GM18873 (cell line): Measurements from ENCODE around the gene TBPL1.
"Not testable (repeated sequence)": the region's sequence is repeated elsewhere in the genome, so short reads cannot be mapped to it uniquely, and the experiment has no call there.

Source experiments
- ATAC-seq: cut with Tn5 transposase; IDR thresholded peaks from one replicate; pipeline ENCODE4 v1.9.1; 2021; ENCODE audit warnings: mild to moderate bottlenecking, moderate library complexity, moderate number of reproducible peaks; ENCODE audit not compliant: unreplicated experiment, low FRiP score

Gene TBPL1

DNA sequence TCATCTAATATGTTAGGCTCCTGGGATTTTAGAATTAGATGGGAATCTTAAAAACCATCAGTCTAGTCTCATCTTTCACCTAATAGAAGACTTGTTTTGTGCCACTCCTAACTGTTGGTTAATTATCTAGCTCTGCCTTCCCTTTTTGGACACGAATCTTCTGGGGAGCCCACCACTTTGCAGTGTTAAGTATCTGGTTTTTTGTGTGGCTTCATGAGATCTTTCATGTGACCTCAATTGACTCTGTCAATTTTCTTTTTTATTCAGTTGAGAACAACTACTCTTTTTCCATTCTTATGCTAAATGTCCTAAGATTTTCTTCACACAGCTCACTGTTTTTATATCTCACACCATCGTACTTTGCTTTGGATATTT lies 16.9 kb downstream of the TBPL1 start:
- ATAC-seq, result no peak

DNA sequence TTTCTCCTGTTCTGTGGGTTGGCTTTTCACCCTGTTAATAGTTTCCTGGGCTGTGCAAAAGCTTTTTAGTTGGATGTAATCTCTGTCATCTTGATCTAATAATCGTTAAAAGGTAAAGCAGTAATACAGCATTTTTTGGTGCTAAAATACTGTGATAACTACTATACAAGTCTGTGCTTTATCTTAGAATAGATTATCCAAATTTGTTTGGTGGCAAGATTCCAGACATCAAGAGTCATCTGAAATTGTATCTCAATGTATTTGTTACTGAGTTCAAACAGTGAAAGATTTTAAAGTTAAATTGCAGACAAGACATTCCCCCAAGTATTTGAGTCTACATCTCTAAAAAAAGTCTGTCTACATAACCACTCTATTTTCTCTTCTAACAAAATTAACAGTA lies 18.8 kb downstream of the TBPL1 start:
- ATAC-seq, result no peak

DNA sequence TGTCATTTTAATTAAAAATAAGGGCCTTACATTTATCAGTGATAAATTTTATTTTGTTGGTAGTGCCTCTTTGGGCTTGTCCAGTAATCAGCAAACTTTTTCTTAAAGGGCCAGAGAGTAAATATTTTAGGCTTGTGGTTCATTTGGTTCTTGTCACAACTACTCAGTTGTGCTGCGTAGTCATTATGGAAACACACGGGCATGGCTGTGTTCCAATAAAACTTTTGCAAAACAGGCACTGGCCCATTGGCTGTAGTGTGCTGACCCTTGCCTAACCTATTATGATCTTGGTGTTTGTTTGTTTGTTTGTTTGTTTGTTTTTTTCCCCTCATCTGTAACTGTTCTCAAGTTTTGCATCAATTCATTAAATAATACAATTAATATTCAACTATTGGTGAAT lies 19.4 kb downstream of the TBPL1 start:
- ATAC-seq, result no peak

- no peak for ATAC-seq
Observed at GRCh38 chr6:133973109-133973971, 20.3 kb downstream of the TBPL1 start.

DNA sequence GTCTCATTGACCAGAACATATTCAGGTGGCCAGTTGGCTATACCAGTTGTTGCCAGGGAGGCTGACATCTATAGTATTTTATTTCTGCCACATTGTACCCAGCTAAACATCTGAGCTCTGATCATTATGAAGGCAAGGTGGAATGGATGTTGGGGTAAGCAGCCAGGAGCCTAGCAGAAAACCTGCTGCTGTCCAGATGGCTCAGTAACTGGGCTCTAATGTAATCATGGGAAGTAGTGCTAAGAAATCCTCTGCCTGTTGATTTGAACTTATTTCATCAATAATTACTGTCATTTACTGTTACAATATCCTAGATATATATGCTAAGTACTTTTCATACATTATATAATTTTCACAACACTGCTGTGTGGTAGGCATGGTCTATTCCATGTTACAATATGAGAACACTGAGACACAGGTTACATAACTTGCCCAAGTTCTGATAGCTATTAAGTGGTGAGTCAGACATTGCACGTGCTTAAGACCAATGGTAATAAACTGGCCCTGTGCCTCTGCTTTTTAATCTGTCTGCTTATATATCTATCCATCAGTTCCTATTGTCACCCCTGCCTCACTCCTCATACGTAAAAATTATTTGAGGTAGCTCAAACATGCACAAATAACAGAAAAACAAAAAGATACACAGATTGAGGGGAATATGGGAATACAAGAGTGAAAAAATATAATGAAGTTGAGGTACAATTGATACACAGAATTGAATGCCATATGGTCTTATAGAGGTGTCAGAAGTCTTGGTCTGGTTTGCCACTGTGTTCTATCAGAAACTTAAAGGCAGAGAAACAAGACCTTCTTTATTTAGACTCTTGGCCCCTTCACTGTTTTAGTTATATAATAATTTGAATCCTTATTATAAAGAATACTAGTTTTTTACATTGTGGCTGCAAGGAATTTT lies 25.2 kb downstream of the TBPL1 start:
- ATAC-seq, result no peak

DNA sequence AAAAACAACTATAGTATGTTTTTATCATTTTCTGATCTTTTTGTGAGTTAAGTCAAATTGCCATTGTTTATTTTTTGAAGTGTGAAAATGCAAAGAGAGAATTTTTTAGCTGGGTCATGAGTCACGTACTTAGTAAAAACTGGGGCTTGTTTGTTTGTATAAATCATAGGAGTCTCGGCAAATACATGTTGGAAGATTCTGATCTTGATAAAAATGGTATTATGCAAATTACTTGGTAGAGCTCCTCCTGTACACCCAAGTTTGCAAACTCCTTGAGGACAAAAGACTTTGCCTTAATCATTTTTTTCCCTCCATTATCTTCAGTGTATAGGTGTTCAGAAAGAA lies 25.8 kb downstream of the TBPL1 start:
- no peak for ATAC-seq

GRCh38 chr6:133979269-133979963 lies 26.4 kb downstream of the TBPL1 start:
- ATAC-seq, result not testable (repeated sequence)

- ATAC-seq, result no peak
Observed at GRCh38 chr6:133980168-133980567, 27.1 kb downstream of the TBPL1 start.

GRCh38 chr6:133983099-133983939 lies 30.3 kb downstream of the TBPL1 start:
- no peak for ATAC-seq

GRCh38 chr6:133985970-133986369 lies 32.9 kb downstream of the TBPL1 start:
- ATAC-seq, result no peak

DNA sequence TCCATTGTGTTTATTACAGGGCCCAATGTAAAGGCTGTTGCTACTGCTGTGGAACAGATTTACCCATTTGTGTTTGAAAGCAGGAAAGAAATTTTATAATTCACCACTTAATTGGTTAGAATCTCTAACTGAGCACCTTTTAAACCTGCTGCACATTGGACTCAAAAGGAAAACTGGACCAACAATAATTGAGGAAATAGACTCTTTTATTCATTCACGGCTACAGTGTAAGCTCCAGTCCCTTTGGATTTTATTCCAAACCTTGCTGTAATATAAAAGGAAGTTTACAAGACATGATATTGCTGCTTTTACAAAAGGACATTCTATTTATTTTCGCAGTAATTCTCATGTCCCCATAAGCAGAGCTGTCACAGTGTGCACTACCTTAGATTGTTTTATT lies 33.9 kb downstream of the TBPL1 start:
- ATAC-seq, result no peak

DNA sequence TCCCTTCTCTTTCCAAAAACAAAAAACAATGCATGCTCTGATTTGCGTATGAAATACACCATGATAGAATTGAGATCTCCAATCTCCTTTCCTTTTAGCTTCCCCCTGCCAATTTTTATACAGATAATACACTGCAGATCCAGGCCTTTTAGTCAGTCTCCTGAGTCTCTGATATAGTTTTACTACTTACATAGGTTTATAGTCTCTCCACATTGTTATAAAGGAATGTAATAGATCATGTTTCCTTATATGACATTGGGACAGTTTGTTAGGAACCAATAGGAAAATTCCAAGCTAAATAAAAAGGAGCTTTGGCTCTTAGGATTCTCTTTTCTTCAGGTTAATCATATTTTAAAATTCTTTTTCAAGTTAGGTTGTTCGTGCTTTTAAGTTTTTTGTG lies 36.5 kb downstream of the TBPL1 start:
- ATAC-seq, result no peak

DNA sequence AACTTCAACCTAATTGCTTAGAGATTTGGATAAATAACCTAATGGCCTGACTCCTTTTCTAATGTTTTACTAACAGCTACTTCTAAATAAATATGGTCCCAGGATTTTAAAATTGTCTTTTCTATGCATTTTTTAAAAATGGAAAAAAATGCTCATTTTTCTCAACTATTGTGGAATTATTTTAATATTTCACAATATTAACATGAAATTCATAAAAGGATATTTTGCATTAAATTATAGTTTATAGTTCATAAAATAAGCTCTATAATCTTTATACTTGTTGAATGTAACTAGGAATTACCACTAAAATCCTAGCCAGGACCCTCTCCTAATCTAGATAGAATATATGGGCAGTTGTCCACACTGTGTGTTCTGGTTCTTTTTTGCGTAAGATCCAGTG lies 37.3 kb downstream of the TBPL1 start:
- no peak for ATAC-seq

DNA sequence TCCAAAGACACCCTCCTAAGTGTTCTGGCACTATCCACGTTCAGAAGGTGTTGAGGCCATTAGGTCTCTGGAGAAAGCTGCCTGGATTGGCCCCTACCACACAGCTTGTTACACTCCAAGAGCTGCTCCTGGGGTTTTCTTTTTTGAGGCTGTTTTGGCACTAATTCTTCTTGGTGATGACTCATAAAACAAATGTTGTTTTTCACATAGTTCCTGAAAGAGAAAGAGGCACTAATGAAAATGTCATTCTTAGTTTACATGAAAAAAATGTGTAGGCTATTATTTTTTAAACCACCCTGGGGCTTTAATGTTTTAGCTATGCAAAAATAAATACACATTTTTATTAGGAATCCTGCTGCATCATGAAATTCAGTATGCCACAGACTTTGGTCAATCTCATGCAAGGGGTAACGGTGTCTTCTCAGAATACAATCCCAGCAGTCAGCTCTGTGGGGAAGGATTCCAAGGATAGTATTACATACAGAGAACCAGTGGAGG lies 38.1 kb downstream of the TBPL1 start:
- no peak for ATAC-seq

DNA sequence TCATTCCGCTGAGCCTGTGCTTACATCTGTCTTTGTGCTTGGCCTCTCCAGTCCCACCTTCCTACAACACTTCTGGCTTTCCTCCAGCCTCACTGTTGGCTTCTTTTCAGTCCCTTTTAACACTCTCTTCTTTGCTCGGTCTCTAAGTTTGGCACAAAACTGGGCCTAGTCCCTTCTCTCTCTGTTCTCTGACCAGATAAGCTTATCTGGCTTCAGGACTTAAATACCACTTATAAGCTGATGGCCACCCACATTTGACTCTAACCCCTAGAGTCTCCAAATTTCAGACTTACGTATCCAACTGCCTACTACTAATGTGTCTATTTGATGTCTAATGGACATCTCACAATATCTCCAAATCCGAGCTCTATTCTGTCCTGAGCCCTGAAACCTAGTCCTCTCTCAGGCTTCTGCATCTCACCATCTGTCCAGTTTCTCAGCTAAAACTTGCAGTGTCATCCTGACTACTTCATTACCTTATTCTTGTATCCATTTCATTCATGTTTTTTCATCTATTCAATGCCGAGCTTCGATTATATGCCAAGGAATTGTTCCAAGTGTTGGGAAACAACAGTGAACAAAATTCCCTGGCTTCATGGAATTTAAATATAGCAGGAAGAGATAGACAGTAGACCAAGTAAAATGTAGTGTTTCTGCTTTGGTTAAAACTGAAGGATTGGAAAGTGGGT lies 40.1 kb downstream of the TBPL1 start:
- ATAC-seq, result no peak

GRCh38 chr6:133995296-133995695 lies 42.3 kb downstream of the TBPL1 start:
- no peak for ATAC-seq

GRCh38 chr6:133995758-133996157 lies 42.7 kb downstream of the TBPL1 start:
- ATAC-seq, result no peak

DNA sequence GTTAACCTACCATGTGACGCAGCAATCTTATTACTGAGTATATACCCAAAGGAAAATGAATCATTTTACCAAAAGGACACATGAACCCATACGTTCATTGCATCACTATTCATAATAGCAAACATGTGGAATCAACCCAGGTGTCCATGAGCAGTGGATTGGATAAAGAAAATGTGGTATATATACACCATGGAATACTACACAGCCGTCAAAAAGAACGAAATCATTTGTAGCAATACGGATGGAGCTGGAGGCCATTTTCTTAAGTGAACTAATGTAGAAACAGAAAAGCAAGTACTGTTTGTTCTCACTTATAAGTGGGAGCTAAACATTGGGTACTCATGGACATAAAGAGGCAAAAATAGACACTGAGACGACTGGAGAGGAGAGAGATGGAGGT lies 44.2 kb downstream of the TBPL1 start:
- no peak for ATAC-seq

GRCh38 chr6:133999305-133999704 lies 46.3 kb downstream of the TBPL1 start:
- no peak for ATAC-seq
